ENCODE measurements around the gene ATP10B. TPM values are rescaled to one million over a fixed set of nuclear protein-coding genes. Genes with fewer than 3 reads are reported as not detected.

The ATP10B gene
- total and polyA plus RNA-seq, 10 of the 15 experiments (the other 5 are each of a cell fraction or from before 2014, with no cell fraction given): not detected

- TF ChIP-seq CUX1 (IDR thresholded peaks at IDR 0.05; ENCODE audit: insufficient replicate concordance, low read depth, low read length): no peak
- TF ChIP-seq JUNB (IDR thresholded peaks at IDR 0.05): no peak
- no peak for TF ChIP-seq CBX5 (IDR thresholded peaks at IDR 0.05; ENCODE audit: low read depth)
- TF ChIP-seq PRDM15 (CRISPR knock-in tag; IDR thresholded peaks at IDR 0.05): no peak
- no peak for TF ChIP-seq HCFC1 (IDR thresholded peaks at IDR 0.05; ENCODE audit: low read length)
- peak; percentile 41 for TF ChIP-seq MTA2 (IDR thresholded peaks at IDR 0.05; ENCODE audit: low read depth)
- no peak for TF ChIP-seq CHD2 (IDR thresholded peaks at IDR 0.05; ENCODE audit: borderline replicate concordance, low read depth, low read length)
- no peak for TF ChIP-seq POU2F2 (IDR thresholded peaks at IDR 0.05; ENCODE audit: borderline replicate concordance, low read depth, low read length)
- peak; percentile 29; the same call in 1 of the 2 replicates for TF ChIP-seq ZNF217 (IDR thresholded peaks at IDR 0.05)
- TF ChIP-seq POLR2AphosphoS2 (IDR thresholded peaks at IDR 0.05; ENCODE audit: low read depth, low read length): no peak
- no peak for TF ChIP-seq RAD51 (IDR thresholded peaks at IDR 0.05)
- no peak for TF ChIP-seq ZBTB4 (CRISPR knock-in tag; IDR thresholded peaks at IDR 0.05)
- no peak for TF ChIP-seq USF2 (IDR thresholded peaks at IDR 0.05; ENCODE audit: borderline replicate concordance, low read depth, low read length)
- peak; percentile 35; the same call in 1 of the 2 replicates for TF ChIP-seq DPF2 (IDR thresholded peaks at IDR 0.05)
- no peak for TF ChIP-seq RB1 (IDR thresholded peaks at IDR 0.05; ENCODE audit: borderline replicate concordance)
- peak; percentile 65 to 73; a peak in 3 of 4 replicates for TF ChIP-seq IKZF2 (IDR thresholded peaks at IDR 0.05)
- no peak for TF ChIP-seq SUPT20H (IDR thresholded peaks at IDR 0.05; ENCODE audit: borderline replicate concordance, control insufficient read depth, low read depth, low read length)
These were observed 16.0 kb downstream of the ATP10B start (continued) for GRCh38 chr5:160835818-160836528.

All from GM12878 (cell line).